DMS53 (cell line): ENCODE data around the gene B3GNT2.

Experiments used
- DNase-seq: peaks from one replicate; lab custom pipeline; 2025; lab: John Stamatoyannopoulos, UW

The B3GNT2 gene

DNA sequence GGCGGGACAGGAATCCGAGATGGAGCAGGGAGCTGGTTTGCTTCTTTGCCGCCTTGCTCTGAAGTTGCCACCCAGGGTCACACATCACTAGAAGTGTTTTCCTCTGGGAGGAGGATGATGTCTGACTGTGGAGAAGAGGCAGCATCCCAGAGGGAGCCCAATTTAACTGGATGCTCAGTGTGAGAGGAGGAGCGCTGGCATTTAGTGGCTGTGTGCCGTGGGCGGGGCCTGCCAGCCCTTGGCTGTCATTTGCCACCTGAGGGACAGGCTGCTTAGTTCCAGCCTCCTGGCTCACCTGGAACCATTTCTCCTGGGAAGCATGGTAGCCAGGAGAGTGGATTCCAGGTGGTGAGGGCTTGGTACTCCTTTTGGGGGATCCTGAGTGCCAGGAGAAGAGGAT, 9.6 kb downstream of the B3GNT2 start:
- DNase-seq: no peak

DNA sequence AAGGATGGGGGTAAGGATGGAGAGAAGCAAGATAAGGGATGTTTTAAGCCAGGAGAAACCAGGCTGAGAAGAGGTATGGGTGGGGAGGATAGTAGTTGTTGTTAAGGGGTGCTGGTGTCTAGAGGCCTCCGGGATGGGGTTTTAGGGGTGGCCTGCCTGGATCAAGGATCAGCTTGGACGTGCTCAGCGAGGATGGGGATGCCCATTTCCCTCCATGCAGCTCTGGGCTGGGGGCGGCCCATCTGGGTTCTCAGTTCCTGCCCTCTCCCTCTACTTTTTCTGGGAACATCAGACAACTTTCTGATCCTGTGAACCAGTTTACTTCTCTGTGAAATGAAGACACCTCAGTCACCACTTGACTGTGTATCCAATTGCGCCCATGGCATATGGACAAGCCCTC, 10.1 kb downstream of the B3GNT2 start:
- no peak for DNase-seq

DNA sequence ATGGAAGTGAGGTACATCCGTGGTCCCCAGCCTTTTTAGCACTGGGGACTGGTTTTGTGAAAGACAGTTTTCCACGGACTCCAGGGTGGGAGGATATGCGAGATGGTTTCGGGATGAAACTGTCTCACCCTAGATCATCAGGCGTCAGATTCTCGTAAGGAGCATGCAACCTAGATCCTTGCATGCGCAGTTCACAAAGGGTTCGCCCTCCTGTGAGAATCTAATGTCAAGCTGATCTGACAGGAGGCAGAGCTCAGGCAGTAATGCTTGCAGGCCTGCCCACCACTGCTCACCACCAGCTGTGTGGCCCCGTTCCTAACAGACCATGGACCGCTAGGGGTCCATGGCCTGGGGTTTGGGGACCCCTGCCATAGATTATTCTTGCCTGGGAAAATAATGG, 11.6 kb downstream of the B3GNT2 start:
- no peak for DNase-seq

DNA sequence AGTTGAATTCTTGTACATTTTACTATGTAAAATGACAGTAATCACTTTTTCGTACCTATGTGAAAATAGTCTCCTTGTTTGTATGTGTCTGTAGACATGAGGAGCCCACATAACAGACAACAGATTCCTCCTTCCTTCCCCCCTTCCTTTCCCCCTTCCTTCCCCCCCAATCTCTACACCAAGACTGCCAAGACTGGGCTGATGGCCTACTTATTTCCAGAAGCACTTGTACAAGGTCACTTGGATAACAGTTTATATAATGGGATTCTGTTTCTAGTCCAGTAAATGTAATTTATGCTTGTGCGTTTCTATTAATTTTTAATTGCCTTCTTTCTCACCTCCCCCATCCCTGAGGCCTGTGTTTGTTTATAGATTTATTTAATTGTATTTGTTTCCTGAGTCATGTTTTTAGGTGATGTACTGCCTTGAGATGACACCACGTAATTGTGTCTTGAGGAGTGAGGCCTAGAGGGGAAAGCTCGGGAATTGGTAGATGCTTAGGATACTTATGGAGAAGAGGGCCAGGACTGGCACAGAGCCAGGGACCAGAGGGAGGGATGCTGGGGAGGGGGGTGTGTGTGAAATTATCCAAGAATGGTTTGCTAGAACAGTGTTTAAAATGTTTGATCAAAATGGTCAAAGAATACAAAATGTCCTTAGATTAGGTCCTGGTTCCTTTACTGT, 12.3 kb downstream of the B3GNT2 start:
- no peak for DNase-seq

DNA sequence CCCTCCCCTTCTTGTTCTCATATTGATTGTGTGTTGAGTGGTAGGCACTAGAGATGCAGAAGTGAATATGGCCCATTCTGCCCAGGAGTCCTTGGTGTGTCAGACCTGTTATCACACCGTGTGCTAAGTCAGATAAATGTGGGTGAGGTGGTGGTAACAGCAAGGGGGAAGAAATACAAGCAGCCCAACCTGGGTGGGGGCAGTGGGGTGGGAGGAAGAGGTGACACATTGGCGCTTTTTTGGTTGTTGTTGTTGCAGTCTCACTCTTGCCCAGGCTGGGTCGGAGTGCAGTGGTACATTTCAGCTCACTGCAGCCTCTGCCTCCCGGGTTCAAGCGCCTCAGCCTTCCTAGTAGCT, 12.8 kb downstream of the B3GNT2 start:
- DNase-seq: no peak

DNA sequence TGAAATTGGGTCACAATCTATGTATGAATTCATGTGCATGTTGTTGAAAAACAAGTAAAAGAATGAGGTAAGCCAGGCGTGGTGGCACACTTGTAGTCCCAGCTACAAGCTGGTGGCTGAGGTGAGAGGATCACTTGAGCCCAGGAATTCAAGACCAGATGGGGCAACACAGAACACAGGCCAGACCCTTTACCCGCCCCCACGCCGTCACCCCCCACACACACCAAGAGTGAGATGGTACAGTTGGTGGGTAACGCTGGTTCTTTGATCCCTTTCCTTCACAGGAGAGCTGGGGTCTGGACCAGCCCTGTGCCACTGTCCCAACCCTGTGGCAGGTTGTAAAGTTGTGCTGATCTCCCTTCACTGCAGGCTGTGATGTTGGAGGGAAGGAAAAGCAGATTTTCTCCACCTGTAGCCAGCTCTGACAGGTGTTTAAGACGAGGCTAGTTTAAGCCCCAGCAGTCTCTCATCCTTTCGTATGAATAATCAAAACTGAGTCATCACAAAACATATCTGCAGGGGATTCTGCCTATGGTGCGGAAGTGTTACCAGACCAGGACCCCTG, 13.6 kb downstream of the B3GNT2 start:
- DNase-seq: no peak

DNA sequence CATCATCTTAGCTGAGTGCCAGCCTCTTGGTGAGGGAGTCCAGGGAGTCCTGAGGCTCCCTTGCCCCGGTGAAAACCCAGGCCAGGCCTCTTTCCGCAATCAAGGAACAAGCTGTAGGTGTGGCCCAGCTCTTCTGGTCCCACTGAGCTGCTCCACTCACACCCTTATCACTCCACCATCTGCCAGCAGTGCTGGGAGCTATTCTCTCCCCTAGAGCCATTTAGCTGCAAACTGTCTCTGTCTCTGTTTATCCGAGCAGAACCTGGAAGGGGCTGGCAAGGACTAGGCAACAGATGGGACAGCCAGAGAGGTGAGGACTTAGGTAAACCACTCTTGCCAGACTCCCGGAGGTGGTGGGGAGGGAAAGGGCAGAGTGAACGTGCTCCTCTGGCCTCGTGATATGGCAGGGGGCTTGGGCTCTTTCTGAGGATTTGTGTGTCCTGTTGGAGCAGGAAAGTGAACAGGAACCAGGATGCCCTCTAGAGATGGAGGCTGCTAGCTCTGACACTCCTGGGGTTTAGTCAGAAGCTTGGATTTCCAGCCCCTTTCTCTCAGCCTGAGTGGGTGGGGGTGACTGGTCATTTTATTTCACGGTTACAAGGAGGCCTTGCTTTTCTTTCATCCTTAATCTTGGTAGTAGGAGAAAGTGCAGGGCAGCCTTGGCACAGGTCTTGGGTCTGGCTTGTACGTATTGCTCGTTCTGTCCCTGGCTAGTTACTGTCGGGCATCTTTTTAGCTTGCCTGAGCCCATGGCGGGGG, 19.6 kb downstream of the B3GNT2 start:
- no peak for DNase-seq

DNA sequence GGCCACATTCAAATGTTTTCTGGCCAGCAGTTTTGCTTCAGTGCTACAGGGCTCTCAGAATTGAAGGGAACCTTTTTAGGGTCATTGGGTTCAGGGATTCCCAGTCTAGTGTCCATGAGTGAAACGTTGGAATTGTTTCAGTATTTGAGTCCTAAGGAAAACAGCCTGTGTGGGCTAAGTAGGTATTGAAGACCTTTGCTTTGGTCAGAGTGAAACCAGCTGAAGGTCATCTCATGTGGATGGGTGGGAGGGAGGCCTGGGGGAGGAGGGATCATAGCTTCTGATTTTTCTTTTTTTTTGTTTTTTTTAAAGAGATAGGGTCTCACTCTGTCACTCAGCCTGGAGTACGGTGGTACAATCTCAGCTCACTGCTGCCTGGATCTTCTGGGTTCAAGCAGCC, 20.2 kb downstream of the B3GNT2 start:
- DNase-seq: no peak

DNA sequence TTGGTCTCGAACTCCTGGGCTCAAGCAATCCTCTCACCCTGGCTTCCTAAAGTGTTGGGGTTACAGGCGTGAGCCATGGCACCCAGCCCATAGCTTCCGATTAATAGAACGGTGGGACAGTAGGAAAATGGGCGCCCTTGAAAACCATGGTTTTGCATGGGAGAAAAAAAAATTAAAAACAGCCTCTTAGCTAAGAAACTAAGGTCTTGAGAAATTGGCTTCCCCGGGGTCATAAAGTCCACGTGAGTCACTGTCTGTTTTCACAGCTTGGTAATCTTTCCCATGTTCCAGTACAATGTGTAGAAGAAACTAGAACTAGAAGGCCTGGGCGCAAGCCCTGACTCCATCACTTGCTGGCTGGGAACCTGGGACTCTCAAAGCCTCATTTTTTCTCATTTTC, 20.7 kb downstream of the B3GNT2 start:
- DNase-seq: no peak

DNA sequence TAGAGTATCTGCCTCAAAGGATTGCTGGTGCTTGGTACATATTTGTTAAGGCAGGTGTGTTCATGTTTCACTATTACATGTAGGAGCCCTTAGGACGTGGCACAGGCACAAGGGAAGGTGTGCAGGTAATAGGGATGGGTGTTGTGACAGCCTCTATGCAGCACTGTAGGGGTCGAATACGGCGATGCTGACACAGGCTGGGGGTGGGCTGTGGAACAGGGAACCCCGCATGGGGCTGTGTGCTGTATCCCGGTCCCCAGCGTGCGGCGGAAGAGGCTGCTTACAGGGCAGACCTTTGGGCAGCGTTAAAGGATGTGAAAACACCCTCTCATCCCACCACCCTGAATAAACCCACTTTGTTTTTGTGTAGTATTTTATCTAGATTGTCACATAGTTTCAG, 21.5 kb downstream of the B3GNT2 start:
- DNase-seq: no peak

DNA sequence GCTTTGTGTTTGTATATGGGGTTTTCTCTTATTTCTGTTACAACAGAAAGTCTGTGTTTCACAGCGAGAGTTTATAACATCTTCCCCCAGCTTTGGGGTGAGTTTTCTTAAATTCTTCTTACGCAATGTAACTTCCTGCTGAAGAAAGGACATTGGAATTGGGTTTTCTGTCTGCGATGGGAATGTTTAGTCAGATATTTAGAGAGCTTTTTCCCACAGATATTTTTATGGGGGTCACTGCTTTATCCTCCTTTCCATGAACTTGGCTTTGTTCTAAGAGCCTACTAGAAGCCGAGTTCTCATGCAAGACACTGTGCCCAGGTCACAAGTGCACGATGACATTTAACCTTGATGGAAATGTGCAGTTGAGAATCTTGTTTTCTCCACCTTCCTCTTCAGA, 22.1 kb downstream of the B3GNT2 start:
- DNase-seq: no peak

DNA sequence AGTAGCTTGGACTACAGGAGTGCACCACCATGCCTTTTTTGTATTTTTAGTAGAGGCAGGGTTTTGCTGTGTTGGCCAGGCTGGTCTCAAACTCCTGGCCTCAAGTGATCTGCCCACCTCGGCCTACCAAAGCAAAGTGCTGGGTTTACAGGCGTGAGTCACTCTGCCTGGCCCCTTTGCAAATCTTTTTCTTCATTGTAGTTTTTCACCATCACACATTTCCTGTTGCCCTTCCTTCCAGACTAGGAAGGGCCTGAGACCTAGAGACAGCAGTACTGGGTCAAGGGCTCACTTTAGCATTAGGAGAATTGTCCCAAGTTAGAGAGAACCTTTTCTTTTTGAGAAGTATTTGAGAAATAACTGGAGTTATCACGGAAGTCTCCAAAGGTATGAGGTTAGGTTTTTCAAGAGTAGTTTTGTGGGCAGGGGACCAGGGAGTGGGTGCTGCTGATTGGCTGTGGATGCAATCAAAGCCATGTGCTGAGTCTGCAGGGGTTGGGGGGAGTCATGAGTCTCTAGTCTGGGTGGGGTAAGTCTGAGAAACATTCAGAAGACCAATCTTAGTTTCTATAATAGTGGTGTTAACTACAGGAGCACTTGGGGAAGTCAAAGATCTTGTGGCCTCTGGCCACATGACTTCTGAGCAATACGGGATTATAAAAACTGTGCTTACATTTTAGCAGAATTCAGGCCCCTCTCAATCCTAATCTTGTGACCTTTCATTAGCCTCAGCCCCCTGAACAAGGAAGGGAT, 23.7 kb downstream of the B3GNT2 start:
- DNase-seq: no peak

DNA sequence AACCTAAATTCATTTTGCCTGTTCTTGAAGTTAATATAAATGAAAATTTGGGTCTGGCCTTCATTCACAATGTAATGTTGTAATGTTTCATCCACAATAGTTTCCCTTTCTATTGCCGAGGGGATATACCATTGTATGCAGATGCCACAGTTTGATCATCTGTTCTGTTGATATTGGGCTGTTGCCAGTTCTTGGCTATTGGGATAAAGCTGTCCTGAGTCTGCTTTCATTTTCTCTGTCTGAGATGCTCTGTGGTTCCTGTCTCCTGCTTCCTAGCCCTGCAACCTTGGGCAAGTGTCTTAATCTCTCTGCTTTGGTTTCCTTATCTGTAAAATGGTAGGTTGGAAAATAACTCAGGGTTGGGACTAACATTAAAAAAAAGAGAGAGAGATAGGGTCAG, 25.2 kb downstream of the B3GNT2 start:
- peak; percentile 52 for DNase-seq

DNA sequence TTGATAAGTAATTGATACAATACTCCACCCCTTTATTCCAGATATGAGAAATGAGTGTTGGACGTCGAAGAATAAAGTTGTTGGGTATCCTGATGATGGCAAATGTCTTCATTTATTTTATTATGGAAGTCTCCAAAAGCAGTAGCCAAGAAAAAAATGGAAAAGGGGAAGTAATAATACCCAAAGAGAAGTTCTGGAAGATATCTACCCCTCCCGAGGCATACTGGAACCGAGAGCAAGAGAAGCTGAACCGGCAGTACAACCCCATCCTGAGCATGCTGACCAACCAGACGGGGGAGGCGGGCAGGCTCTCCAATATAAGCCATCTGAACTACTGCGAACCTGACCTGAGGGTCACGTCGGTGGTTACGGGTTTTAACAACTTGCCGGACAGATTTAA, 26.3 kb downstream of the B3GNT2 start:
- no peak for DNase-seq

DNA sequence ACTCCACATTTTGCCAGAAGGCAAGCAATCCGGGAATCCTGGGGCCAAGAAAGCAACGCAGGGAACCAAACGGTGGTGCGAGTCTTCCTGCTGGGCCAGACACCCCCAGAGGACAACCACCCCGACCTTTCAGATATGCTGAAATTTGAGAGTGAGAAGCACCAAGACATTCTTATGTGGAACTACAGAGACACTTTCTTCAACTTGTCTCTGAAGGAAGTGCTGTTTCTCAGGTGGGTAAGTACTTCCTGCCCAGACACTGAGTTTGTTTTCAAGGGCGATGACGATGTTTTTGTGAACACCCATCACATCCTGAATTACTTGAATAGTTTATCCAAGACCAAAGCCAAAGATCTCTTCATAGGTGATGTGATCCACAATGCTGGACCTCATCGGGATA, 26.8 kb downstream of the B3GNT2 start:
- no peak for DNase-seq

DNA sequence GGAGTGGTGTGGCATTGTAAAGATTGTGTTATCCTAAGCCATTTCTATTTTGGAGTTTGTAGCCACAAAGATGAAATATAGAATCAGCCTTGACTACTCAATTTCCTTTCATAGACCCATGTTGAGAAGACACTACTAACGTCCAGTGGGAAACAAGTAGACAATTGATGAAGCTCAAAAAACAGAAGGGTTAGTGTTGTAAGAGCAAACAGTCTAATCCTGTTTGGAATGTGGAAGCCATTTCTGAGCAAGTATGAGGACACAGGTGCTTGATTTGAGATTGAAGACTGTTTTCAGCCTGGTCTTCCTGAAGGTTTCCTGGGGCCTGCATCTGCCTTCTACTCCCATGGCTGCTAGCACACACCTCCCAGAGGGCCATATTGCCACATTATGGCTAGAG, 29.1 kb downstream of the B3GNT2 start:
- DNase-seq: no peak

DNA sequence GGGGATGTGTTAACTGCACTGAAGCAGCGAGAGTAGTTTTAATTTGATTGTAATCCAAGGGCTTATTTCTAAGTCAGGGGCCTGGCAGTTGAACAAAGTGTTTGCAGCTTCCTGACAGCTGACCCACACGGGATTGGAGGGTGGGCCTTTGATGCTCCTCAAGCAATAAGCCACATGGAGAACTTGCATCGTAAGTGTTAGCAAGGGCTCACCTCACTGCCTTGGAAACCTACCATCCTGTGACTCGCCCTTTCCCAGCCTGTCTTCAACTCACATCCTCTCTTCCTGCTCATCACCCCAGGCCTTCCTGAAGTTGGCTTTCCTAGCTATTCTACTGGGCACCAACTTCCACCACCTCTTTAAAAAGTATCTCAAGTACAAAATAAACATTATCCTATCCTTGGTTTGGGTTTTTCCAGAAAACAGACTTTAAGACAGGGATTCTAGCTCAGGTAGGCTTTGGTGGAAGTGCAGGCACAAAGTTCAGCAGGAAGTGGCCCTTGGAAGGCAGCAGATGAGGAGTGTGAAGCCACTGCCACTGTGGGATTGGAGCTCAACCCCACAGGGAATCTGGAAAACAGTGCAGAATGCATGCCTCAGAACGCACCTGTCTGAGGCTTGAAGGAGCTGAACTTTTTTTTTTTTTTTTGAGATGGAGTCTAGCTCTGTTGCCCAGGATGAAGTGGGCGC, 31.6 kb downstream of the B3GNT2 start:
- DNase-seq: no peak

DNA sequence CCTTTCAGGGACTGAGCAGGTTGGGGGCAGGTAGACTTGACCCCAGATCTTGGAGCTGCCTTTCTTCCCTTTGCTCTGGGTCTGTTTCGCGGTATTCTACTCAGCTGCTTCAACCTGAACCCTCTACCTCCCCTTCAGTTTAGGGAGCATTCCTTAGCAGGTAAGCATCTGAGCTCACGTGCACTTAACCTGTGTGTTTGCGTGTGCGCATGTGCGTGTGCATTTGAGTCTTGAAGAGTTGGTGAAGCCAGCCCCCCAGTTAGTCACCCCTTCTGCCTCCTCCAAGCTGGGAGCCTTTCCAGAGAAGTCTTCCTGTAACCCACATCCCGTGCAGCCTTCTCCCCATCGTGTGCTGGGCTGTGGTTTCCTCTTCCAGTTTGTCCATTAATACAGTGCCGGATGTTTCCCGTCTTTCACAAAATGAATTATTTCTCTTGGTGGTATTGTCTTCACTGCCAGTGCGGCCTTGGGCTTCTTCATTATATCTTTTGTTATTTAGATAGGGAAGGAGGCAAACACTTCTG, 33.2 kb downstream of the B3GNT2 start:
- no peak for DNase-seq

DNA sequence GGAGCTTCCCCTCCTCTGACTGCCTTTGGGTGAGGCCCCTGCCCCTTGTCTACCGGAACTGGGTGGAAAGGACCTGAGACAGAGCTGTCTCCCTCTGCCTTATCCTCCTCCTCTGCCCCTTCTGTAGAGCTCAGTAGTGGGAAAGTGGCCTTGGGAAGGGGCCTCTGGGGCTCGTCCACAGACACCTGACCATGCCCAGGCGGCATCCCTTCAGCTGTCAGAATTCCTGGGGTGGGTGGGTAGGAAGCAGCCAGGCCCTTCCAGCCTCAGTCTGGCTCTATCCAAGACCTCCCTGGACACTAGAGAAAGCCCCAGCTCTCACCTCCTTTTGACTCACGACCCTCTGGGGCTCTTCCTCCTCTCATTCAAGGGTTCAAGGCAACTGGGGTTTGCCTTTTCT, 35.6 kb downstream of the B3GNT2 start:
- DNase-seq: no peak

DNA sequence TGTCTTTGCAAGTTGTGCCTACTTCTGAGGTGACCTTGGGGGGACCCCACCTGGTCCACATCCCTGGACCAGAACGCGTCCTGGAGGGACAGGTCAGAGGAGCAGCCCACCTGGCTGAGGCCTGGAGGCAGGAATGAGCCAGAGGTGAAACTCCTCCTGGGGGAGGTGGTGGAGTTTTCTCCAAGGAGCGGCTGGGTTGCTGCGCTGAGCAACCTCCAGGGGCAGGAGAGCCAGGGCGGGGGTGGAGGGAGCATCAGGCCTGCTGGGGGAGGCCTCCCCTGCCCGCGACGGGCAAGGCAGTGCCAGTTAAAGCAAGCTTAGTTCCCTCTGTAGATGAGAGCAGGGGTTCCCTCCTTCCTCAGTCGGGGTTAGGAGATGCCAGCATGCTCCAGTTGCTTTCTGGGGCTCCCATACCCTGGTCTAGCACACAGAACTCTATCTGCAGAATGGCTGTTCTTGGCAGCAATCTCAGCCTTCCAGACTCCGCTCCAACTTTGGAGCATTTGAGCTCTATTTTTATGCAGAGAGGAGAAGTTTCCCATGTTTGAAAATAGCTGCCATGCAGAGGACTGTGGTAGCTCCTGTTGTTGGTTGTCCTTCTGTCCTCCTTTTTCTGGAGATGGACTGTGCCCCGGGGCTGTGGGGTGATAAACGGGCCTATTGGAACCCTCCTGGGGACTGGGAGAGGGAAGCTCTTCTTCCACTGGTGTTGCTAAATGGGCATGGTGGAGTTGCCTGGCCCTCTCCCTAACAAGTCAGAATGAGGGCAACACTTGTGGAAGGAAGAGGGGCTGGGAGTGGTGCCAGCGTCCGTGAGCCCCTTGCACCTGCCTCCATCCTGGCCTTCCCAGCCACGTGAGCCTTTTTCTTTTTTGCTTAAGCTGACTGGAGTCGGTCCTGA, 39.1 kb downstream of the B3GNT2 start:
- DNase-seq: no peak

DNA sequence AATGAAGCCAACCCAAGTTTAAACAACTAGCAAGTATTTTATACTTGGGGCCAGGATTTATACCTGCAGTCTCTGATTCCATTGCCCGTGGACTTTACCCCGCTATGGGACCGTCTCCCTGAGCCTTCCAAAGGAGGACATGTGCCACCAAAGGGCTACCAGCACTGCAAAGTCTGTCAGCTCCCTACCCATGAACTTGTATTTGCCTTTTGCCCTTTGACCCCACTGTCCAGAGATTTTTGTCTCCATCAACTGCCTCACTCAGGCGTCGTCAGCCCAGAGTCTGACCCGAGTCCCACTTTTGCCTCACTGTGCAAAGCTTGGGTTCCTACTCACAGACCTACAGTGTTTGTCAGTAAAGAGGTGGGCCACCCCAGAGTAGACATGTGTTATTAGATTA, 40.6 kb downstream of the B3GNT2 start:
- DNase-seq: no peak
